Activated naive CD8-positive, alpha-beta T cell treated with anti-CD3 and anti-CD28 coated beads, Interleukin-2, amount 50 U/mL, for 24 hours (primary cell): ENCODE measurements around the gene DLX4.

ENCODE experiments used
- ATAC-seq: fragments of 150-1000 bp; cut with Tn5 transposase; one replicate; pipeline ENCODE4 v1.10.0; 2021
- DNase-seq: peaks from one replicate; pipeline ENCODE4 v3.0.0; 2021
- H3K27ac Mint-ChIP-seq: one replicate; pipeline ENCODE4 v1.8.0; 2021; ENCODE audit warnings: mild to moderate bottlenecking, mixed read lengths
- H3K27me3 Mint-ChIP-seq: one replicate; pipeline ENCODE4 v1.8.0; 2021; ENCODE audit warnings: mixed read lengths
- H3K36me3 Mint-ChIP-seq: one replicate; pipeline ENCODE4 v1.8.0; 2021; ENCODE audit warnings: low read depth, mixed read lengths
- H3K4me1 Mint-ChIP-seq: one replicate; pipeline ENCODE4 v1.8.0; 2021; ENCODE audit warnings: mixed read lengths
- H3K4me3 Mint-ChIP-seq: one replicate; pipeline ENCODE4 v1.8.0; 2021; ENCODE audit warnings: mild to moderate bottlenecking, moderate library complexity, mixed read lengths
- H3K9me3 Mint-ChIP-seq: one replicate; pipeline ENCODE4 v1.8.0; 2021; ENCODE audit warnings: mixed read lengths

Gene DLX4

GRCh38 chr17:49994085-49995054 lies 25.4 kb downstream of the DLX4 start:
- H3K4me1 Mint-ChIP-seq = peaks cover 20% of the 10 kb centered on the region
- peaks cover 60% of the 10 kb centered on the region for H3K27me3 Mint-ChIP-seq
- H3K9me3 Mint-ChIP-seq = no peaks in the 10 kb centered on the region
- H3K36me3 Mint-ChIP-seq = no peaks in the 10 kb centered on the region
- peak overlapping the region; percentile 78 for H3K4me3 Mint-ChIP-seq
- no peak for DNase-seq
- H3K27ac Mint-ChIP-seq = peak overlapping the region; percentile 37
- ATAC-seq = peak; percentile 1

- Mint-ChIP-seq H3K4me3 (peak within 1 kb of the TSS; percentile 78), H3K4me1 (peaks cover 20% of the 10 kb centered on the region), H3K36me3 (no peaks in the 10 kb centered on the region), H3K9me3 (no peaks in the 10 kb centered on the region), H3K27me3 (peaks cover 62% of the 10 kb centered on the region), H3K27ac (peak within 1 kb of the TSS; percentile 37)
- ATAC-seq (peak; percentile 26), DNase-seq (peak; percentile 40)
Observed at GRCh38 chr17:49995055-49995738, 26.2 kb downstream of the DLX4 start, which contains the start of gene DLX3. Gene DLX3 (minus strand): TSS chr17:49995224. CDS start chr17:49994998, 226 bp downstream.

GRCh38 chr17:49996121-49996494 lies 27.1 kb downstream of the DLX4 start:
- no peaks in the 10 kb centered on the region for H3K36me3 Mint-ChIP-seq
- DNase-seq = no peak
- no peak for ATAC-seq
- H3K4me1 Mint-ChIP-seq = peaks cover 20% of the 10 kb centered on the region
- H3K27ac Mint-ChIP-seq = no peak overlapping the region
- peaks cover 68% of the 10 kb centered on the region for H3K27me3 Mint-ChIP-seq
- H3K4me3 Mint-ChIP-seq = no peak overlapping the region
- H3K9me3 Mint-ChIP-seq = no peaks in the 10 kb centered on the region

GRCh38 chr17:49996495-49997300 lies 27.7 kb downstream of the DLX4 start:
- no peaks in the 10 kb centered on the region for H3K9me3 Mint-ChIP-seq
- peak overlapping the region; percentile 12 for H3K4me3 Mint-ChIP-seq
- H3K4me1 Mint-ChIP-seq = peaks cover 20% of the 10 kb centered on the region
- H3K27ac Mint-ChIP-seq = no peak overlapping the region
- peaks cover 72% of the 10 kb centered on the region for H3K27me3 Mint-ChIP-seq
- H3K36me3 Mint-ChIP-seq = no peaks in the 10 kb centered on the region
- ATAC-seq (peak; percentile 31), DNase-seq (peak; percentile 79)

GRCh38 chr17:49997301-49997650 lies 28.3 kb downstream of the DLX4 start:
- DNase-seq = no peak
- H3K9me3 Mint-ChIP-seq = no peaks in the 10 kb centered on the region
- H3K4me3 Mint-ChIP-seq = no peak overlapping the region
- peaks cover 73% of the 10 kb centered on the region for H3K27me3 Mint-ChIP-seq
- no peaks in the 10 kb centered on the region for H3K36me3 Mint-ChIP-seq
- no peak for ATAC-seq
- peaks cover 20% of the 10 kb centered on the region for H3K4me1 Mint-ChIP-seq
- no peak overlapping the region for H3K27ac Mint-ChIP-seq

- Mint-ChIP-seq H3K4me1 (peaks cover 18% of the 10 kb centered on the region), H3K4me3 (no peak overlapping the region), H3K27me3 (peaks cover 75% of the 10 kb centered on the region), H3K27ac (no peak overlapping the region), H3K36me3 (no peaks in the 10 kb centered on the region), H3K9me3 (no peaks in the 10 kb centered on the region)
- ATAC-seq (peak; percentile 82), DNase-seq (peak; percentile 86)
Observed at GRCh38 chr17:49997773-49998703, 29.0 kb downstream of the DLX4 start.

- no peak overlapping the region for H3K27ac Mint-ChIP-seq
- H3K4me1 Mint-ChIP-seq = peaks cover 15% of the 10 kb centered on the region
- peaks cover 75% of the 10 kb centered on the region for H3K27me3 Mint-ChIP-seq
- DNase-seq (no peak), ATAC-seq (no peak)
- no peaks in the 10 kb centered on the region for H3K36me3 Mint-ChIP-seq
- no peaks in the 10 kb centered on the region for H3K9me3 Mint-ChIP-seq
- no peak overlapping the region for H3K4me3 Mint-ChIP-seq
Observed at GRCh38 chr17:49998836-49999511, 30.0 kb downstream of the DLX4 start.

GRCh38 chr17:50003911-50004310 lies 34.9 kb downstream of the DLX4 start:
- ATAC-seq = no peak
- no peak overlapping the region for H3K27ac Mint-ChIP-seq
- peaks cover 51% of the 10 kb centered on the region for H3K27me3 Mint-ChIP-seq
- no peaks in the 10 kb centered on the region for H3K4me1 Mint-ChIP-seq
- peaks cover 3% of the 10 kb centered on the region for H3K9me3 Mint-ChIP-seq
- H3K4me3 Mint-ChIP-seq = no peak overlapping the region
- no peak for DNase-seq
- no peaks in the 10 kb centered on the region for H3K36me3 Mint-ChIP-seq

- peaks cover 34% of the 10 kb centered on the region for H3K9me3 Mint-ChIP-seq
- no peak overlapping the region for H3K4me3 Mint-ChIP-seq
- H3K27ac Mint-ChIP-seq = no peak overlapping the region
- no peaks in the 10 kb centered on the region for H3K4me1 Mint-ChIP-seq
- no peaks in the 10 kb centered on the region for H3K36me3 Mint-ChIP-seq
- no peak for ATAC-seq
- peaks cover 45% of the 10 kb centered on the region for H3K27me3 Mint-ChIP-seq
- DNase-seq = no peak
Observed at GRCh38 chr17:50009282-50009681, 40.3 kb downstream of the DLX4 start.

- DNase-seq (no peak), ATAC-seq (no peak)
- Mint-ChIP-seq H3K27me3 (peaks cover 40% of the 10 kb centered on the region), H3K9me3 (peaks cover 42% of the 10 kb centered on the region), H3K4me3 (no peak overlapping the region), H3K36me3 (peaks cover 2% of the 10 kb centered on the region), H3K27ac (no peak overlapping the region), H3K4me1 (no peaks in the 10 kb centered on the region)
Observed at GRCh38 chr17:50013079-50013478, 44.1 kb downstream of the DLX4 start.

GRCh38 chr17:50014471-50015088 lies 45.6 kb downstream of the DLX4 start:
- DNase-seq = no peak
- H3K4me3 Mint-ChIP-seq = no peak overlapping the region
- H3K36me3 Mint-ChIP-seq = peaks cover 2% of the 10 kb centered on the region
- H3K27ac Mint-ChIP-seq = no peak overlapping the region
- H3K27me3 Mint-ChIP-seq = peaks cover 38% of the 10 kb centered on the region
- peaks cover 35% of the 10 kb centered on the region for H3K9me3 Mint-ChIP-seq
- H3K4me1 Mint-ChIP-seq = no peaks in the 10 kb centered on the region
- ATAC-seq = no peak

GRCh38 chr17:50015146-50015545 lies 46.2 kb downstream of the DLX4 start:
- DNase-seq (no peak), ATAC-seq (no peak)
- H3K27ac Mint-ChIP-seq = no peak overlapping the region
- peaks cover 34% of the 10 kb centered on the region for H3K27me3 Mint-ChIP-seq
- no peak overlapping the region for H3K4me3 Mint-ChIP-seq
- H3K4me1 Mint-ChIP-seq = no peaks in the 10 kb centered on the region
- H3K36me3 Mint-ChIP-seq = peaks cover 2% of the 10 kb centered on the region
- H3K9me3 Mint-ChIP-seq = peaks cover 35% of the 10 kb centered on the region

- no peak overlapping the region for H3K27ac Mint-ChIP-seq
- H3K4me3 Mint-ChIP-seq = no peak overlapping the region
- no peaks in the 10 kb centered on the region for H3K4me1 Mint-ChIP-seq
- peaks cover 9% of the 10 kb centered on the region for H3K9me3 Mint-ChIP-seq
- DNase-seq (no peak), ATAC-seq (no peak)
- H3K27me3 Mint-ChIP-seq = peaks cover 23% of the 10 kb centered on the region
- H3K36me3 Mint-ChIP-seq = peaks cover 2% of the 10 kb centered on the region
Observed at GRCh38 chr17:50018909-50019308, 49.9 kb downstream of the DLX4 start.
